Stimulated activated CD8-positive, alpha-beta memory T cell treated with anti-CD3 and anti-CD28 coated beads, Interleukin-7, amount 100 ng/mL, for 1 hour (primary cell): Measurements from ENCODE around the gene SENP5.
"Not testable (repeated sequence)": the region's sequence is repeated elsewhere in the genome, so short reads cannot be mapped to it uniquely, and the experiment has no call there.

Source experiments
- DNase-seq, 2 donors: peaks; one replicate each; pipeline ENCODE4 v3.0.0-alpha.2; 2020; ENCODE audit warnings: low read depth in 2 of 2

SENP5 gene

GRCh38 chr3:196942915-196943277 lies 75.2 kb downstream of the SENP5 start:
- DNase-seq, result no peak

DNA sequence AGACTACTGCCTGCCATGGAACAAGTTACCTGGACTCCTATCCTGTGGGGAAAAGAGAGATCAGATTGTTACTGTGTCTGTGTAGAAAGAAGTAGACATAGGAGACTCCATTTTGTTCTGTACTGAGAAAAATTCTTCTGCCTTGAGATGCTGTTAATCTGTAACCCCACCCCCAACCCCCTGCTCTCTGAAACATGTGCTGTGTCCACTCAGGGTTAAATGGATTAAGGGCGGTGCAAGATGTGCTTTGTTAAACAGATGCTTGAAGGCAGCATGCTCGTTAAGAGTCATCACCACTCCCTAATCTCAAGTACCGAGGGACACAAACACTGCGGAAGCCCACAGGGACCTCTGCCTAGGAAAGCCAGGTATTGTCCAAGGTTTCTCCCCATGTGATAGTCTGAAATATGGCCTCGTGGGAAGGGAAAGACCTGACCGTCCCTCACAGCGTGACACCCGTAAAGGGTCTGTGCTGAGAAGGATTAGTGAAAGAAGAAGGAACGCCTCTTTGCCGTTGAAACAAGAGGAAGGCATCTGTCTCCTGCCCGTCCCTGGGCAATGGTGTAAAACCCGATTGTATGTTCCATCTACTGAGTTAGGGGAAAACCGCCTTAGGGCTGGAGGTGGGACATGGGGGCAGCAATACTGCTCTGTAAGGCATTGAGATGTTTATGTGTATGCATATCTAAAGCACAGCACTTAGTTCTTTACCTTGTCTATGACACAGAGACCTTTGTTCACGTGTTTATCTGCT lies 76.5 kb downstream of the SENP5 start:
- DNase-seq, result not testable (repeated sequence)

- no peak for DNase-seq
Observed at GRCh38 chr3:196947136-196947859, 79.6 kb downstream of the SENP5 start.

DNA sequence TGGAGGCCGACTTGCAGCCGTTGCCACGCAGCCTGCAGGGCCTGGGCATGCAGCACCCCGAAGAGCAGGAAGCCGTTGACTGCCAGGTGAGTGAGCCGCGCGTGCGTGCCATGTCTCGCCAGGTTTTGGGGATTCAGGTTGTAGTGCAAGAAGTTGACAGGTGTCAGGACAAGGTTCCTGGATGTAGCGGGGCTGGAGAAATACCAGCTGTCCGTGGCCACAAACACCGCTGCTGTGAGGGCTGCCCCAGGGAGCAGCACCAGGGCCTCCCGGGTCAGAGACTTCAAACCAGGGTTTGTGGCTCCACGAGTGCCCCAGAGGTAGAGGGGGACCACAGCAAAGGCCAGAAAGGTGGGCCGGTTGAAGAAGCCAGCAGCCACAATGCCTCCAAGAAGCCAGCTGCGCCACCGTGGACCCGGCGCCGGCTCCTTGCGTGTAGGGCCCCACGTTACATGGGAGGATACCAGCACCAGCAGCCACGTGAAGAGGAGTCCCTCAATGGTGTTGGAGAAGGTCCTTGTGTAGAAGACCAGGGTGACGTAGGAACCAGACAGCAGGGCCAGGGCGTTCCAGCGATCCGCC lies 80.2 kb downstream of the SENP5 start:
- no peak for DNase-seq

GRCh38 chr3:196948442-196949284 lies 80.9 kb downstream of the SENP5 start:
- DNase-seq, result no peak

- DNase-seq, result no peak
Observed at GRCh38 chr3:196949285-196949619, 81.5 kb downstream of the SENP5 start.

DNA sequence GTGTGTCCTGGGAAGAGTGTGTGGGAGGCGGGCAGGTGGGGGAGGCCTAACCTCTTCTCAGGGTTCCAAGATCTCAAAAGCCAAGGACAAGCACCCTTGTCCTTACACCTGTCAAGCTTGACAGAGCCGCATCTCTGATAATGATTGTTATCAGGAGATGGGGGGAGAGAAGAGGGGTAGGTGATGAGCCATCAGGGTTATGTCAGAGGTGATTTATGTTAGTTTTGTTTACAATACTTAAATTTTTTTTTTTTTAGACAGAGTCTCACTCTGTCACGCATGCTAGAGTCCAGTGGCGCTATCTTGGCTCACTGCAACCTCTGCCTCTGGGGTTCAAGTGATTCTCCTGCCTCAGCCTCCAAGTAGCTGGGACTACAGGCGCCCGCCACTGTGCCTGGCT lies 82.0 kb downstream of the SENP5 start:
- no peak for DNase-seq

DNA sequence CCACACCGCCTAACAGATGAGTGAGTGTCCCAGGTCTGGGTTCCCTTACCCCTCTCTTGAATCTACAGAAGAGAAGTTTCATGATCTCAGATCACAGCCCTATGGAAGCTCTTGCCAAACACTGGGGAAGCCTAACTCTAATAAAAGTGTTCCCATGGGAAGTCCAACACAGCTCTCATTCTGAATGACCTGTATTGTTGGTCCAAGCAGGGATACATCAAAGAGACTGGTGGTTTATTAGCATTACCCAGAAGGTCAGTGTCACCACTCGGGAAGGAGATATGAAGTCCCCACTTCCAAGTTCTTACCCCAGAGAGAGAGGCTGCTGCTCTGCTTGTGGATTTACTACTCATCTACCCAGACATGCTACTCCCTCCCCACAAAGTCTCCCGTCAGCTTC lies 83.7 kb downstream of the SENP5 start:
- no peak for DNase-seq

DNA sequence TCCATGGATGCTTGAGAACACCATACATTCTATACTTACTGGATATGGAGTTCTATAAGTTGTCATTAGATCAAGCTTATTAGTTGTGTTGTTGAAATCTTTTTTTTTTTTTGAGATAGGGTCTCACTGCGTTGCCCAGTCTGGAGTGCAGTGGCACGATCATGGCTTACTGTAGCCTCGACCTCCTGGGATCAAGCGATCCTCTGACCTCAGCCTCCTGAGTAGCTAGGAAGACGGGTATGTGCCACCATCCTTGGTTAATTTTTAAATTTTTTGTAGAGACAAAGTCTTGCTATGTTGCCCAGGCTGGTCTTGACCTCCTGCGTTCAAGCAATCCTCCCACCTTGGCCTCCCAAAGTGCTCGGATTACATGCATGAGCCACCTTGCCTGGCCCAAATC lies 87.1 kb downstream of the SENP5 start:
- DNase-seq, result no peak

DNA sequence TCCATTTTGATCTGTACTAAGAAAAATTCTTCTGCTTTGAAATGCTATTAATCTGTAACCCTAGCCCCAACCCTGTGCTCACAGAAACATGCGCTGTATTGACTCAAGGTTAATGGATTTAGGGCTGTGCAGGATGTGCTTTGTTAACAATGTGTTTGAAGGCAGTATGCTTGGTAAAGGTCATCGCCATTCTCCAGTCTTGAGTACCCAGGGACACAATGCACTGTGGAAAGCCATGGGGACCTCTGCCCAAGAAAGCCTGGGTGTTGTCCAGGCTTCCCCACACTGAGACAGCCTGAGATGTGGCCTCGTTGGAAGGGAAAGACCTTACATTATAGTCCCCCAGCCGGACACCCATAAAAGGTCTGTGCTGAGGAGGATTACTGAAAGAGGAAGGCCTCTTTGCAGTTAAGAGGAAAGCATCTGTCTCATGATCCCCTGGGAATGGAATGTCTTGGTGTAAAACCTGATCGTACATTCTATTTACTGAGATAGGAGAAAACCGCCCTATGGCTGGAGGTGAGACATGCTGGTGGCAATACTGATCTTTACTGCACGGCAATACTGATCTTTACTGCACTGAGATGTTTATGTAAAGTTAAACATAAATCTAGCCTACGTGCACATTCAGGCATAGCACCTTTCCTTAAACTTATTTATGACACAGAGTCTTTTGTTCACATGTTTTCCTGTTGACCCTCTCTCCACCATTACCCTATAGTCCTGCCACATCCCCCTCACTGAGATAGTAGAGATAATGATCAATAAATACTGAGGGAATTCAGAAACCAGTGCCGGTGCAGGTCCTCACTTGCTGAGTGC lies 94.6 kb downstream of the SENP5 start:
- no peak for DNase-seq

DNA sequence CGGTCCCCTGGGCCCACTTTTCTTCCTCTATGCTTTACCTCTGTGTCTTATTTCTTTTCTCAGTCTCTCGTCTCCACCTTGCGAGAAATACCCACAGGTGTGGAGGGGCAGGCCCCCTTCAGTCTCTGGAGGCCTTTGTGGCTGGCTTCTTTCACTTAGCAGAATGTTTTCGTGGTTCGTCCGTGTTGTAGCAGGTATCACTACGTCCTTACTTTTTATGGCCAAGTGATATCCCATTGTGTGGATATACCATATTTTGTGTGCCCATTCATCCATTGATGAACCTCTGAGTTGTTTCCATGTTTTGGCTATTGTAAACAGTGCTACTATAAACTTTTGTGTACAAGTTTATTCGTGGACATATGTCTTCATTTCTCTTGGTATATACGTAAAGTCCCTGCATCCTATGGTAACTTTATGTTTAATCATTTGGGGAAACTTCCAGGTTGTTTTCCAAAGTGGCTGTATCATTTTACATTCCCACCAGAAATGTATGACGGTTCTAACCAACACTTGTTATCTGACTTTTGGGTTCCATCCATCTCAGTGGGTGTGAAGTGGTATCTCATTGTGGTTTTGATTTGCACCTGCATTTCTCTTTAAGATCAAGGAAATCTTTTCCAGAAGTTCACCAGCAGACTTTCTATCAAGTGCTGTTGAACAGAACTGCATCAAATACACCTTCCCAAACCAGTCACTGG lies 95.4 kb downstream of the SENP5 start:
- DNase-seq, result no peak

GRCh38 chr3:196963631-196963953 lies 95.9 kb downstream of the SENP5 start:
- DNase-seq, result no peak

DNA sequence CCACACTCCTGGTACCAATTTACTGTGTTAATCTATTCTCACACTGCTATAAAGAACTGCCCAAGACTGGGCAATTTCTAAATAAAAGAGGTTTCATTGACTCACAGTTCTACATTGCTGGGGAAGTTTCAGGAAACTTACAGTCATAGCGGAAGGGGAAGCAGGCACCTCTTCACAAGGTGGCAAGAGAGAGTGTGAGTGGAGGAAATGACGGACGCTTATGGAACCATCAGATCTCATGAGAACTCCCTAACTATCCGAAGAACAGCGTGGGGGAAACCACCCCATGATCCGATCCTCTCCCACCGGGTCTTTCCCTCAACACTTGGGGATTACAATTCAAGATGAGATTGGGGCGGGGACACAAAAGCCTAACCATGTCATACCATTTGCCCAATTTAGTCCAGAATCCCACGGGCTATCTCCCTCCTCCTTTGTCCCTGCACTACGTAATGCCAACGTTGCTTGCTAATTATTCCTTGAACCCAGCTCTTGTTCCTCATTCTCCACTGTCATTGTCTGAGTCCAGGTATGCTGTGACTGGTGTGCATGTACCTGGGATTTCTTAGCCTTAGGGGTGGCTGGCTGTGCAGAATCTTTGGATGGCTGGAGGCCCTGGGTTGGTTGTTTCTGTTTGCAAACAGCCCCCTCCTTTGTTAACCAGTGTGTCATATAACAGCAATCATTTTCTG lies 97.5 kb downstream of the SENP5 start:
- DNase-seq, result no peak

DNA sequence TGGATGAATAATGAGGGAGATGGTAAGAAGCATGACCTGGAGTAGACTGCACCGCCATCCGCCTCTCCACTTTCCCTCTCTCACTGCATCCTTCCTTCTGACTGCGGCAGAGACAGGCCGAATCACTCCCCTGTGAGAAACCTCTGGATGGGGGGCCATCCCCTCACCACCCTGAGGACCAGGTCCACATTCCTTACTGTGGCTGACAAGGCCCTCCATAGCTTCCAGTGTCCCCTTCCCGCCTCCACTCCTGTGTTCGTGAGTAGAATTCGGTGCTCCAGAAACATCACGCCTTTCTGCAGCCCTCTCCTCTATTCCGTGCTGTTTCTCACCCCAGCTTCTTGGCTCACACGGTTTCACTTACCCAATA lies 98.1 kb downstream of the SENP5 start:
- no peak for DNase-seq

GRCh38 chr3:196966526-196967401 lies 99.0 kb downstream of the SENP5 start:
- DNase-seq, result no peak

DNA sequence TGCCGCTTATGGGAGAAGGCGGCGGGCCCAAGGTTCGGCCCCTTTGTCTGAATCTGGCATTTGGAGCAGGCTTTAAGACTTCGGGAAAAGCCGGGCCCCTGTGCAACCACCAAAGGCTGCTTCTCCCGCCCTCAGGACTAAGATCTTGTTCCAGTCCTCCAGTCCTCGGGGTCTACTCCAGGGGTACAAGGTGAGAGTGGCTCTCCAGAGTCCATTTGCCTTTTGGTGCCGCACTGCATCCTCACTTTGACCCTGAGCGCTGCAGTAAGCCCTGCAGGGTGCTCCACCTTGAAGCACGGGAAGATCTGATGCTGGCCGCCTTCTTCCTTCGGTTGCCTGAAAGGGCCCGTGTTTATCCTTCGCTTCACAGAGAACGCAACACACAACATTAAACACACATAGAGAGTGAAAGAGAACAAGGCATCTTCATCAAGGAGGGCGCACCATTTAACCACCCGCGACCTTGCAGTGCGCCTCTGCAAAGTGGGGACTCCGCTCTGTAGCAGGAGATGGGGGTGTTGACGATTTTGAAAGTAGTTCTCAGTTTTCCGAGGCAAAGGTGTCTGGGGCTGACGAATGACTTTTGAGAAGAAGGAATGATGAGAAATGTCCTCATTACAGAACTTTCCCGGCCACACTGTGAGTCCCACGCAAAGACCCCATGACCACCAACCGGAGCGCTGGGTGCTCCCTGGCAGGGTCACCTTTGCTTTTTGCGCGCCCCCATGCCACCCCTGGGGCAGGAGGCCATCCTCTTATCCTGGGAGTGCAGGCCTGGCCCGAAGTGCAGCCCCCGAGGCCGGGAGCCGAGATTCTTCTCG lies 99.9 kb downstream of the SENP5 start:
- DNase-seq, result no peak

- no peak for DNase-seq
Observed at GRCh38 chr3:196968233-196969133, 100.8 kb downstream of the SENP5 start, which contains the start of gene PIGZ. Gene PIGZ (minus strand): TSS chr3:196968833. CDS start chr3:196952031, 16,802 bp downstream.
